Posterior cingulate gyrus (tissue), 11 donors: ENCODE data around the gene GTF2B.
"Not testable (repeated sequence)": the region's sequence is repeated elsewhere in the genome, so short reads cannot be mapped to it uniquely, and the experiment has no call there.

Experiments used
- DNase-seq, 10 donors: peaks; one replicate each; pipeline versions ENCODE4 v3.0.0 to v3.0.0-alpha.2; 2020 to 2021; ENCODE audit warnings: mixed read lengths in 3 of 10
- intact Hi-C: fragments of 100-400 bp; cut with DNase I; formaldehyde crosslinking; loops from one replicate; pipeline ENCODE4 v1.15.1; 2023

The GTF2B gene

GRCh38 chr1:88888750-88889149 lies 2.6 kb downstream of the GTF2B start:
- intact Hi-C loops, result loop anchor here (10.0 kb wide), 1 partner anchor 424 kb away; no protein-coding TSS in a partner anchor
- DNase-seq, result no peak

GRCh38 chr1:88885933-88886332 lies 5.4 kb downstream of the GTF2B start:
- intact Hi-C loops, result loop anchor here (10.0 kb wide), 1 partner anchor 421 kb away; no protein-coding TSS in a partner anchor
- DNase-seq, result no peak

GRCh38 chr1:88883156-88883555 lies 8.2 kb downstream of the GTF2B start:
- intact Hi-C loops, result loop anchor here (10.0 kb wide), 1 partner anchor 418 kb away; no protein-coding TSS in a partner anchor

GRCh38 chr1:88880717-88881116 lies 10.7 kb downstream of the GTF2B start:
- intact Hi-C loops, result loop anchor here (10.0 kb wide), 1 partner anchor 416 kb away; no protein-coding TSS in a partner anchor
- not testable (repeated sequence) for DNase-seq

More at GRCh38 chr1:88883156-88883555, 8.2 kb downstream of the GTF2B start:
- no peak for DNase-seq

GRCh38 chr1:88878731-88879130 lies 12.6 kb downstream of the GTF2B start:
- intact Hi-C loops, result no loop called here

GRCh38 chr1:88877911-88878310 lies 13.5 kb downstream of the GTF2B start:
- intact Hi-C loops, result loop anchor here (1.0 to 2.0 kb wide), 2 partner anchors 77 to 223 kb away; no protein-coding TSS in a partner anchor
- no peak for DNase-seq

More at GRCh38 chr1:88878731-88879130, 12.6 kb downstream of the GTF2B start:
- no peak for DNase-seq

- intact Hi-C loops, result loop anchor here (1.0 to 2.0 kb wide), 2 partner anchors 77 to 222 kb away; no protein-coding TSS in a partner anchor
- DNase-seq, result peak in 1 of 10 donors; percentile 75
Observed at GRCh38 chr1:88877382-88877825, 14.0 kb downstream of the GTF2B start.

- intact Hi-C loops, result loop anchor here (1.0 to 2.0 kb wide), 2 partner anchors 76 to 221 kb away; no protein-coding TSS in a partner anchor
- no peak for DNase-seq
Observed at GRCh38 chr1:88876573-88877365, 14.6 kb downstream of the GTF2B start.

- intact Hi-C loops, result no loop called here
- DNase-seq, result no peak
Observed at GRCh38 chr1:88875595-88875994, 15.8 kb downstream of the GTF2B start.

- intact Hi-C loops, result no loop called here
Observed at GRCh38 chr1:88873737-88874349, 17.5 kb downstream of the GTF2B start.

GRCh38 chr1:88869644-88870043 lies 21.7 kb downstream of the GTF2B start:
- DNase-seq, intact Hi-C loops: not testable (repeated sequence)

More at GRCh38 chr1:88873737-88874349, 17.5 kb downstream of the GTF2B start:
- no peak for DNase-seq

- intact Hi-C loops, result no loop called here
- no peak for DNase-seq
Observed at GRCh38 chr1:88867743-88868521, 23.4 kb downstream of the GTF2B start.

- no peak for DNase-seq
- intact Hi-C loops, result no loop called here
Observed at GRCh38 chr1:88851303-88852063, 39.9 kb downstream of the GTF2B start.

GRCh38 chr1:88847643-88848042 lies 43.7 kb downstream of the GTF2B start:
- DNase-seq, result no peak
- intact Hi-C loops, result no loop called here

- intact Hi-C loops, result no loop called here
- no peak for DNase-seq
Observed at GRCh38 chr1:88825721-88826120, 65.6 kb downstream of the GTF2B start.

- DNase-seq, intact Hi-C loops: not testable (repeated sequence)
Observed at GRCh38 chr1:88819642-88820041, 71.7 kb downstream of the GTF2B start.

GRCh38 chr1:88813471-88813870 lies 77.9 kb downstream of the GTF2B start:
- intact Hi-C loops, result no loop called here
- no peak for DNase-seq

- no peak for DNase-seq
- intact Hi-C loops, result no loop called here
Observed at GRCh38 chr1:88812366-88812765, 79.0 kb downstream of the GTF2B start.

- intact Hi-C loops, result no loop called here
- DNase-seq, result no peak
Observed at GRCh38 chr1:88803444-88803843, 87.9 kb downstream of the GTF2B start.

GRCh38 chr1:88802950-88803349 lies 88.4 kb downstream of the GTF2B start:
- DNase-seq, result no peak
- intact Hi-C loops, result no loop called here
